ENCODE results near the gene NUP205.

GRCh38 chr7:135683609-135684008, 125.9 kb downstream of the NUP205 start:
- TF ChIP-seq CTCF (IDR thresholded peaks at IDR 0.05) (no peak), POLR2A (IDR thresholded peaks at IDR 0.05) (no peak)
